Occipital lobe (tissue), 2 donors: ENCODE measurements around the gene SPECC1L. TPM values are rescaled to one million over a fixed set of nuclear protein-coding genes. Genes with fewer than 3 reads are reported as not detected.

ENCODE experiments used
- DNase-seq: peaks from one replicate; lab custom pipeline; 2025; lab: John Stamatoyannopoulos, UW
- total RNA-seq: library from RNA; depleted of rRNA; stranded (reverse); fragments of >200 nt; gene quantifications from one replicate; pipeline ENCODE4 v1.2.3, GENCODE V29; 2014

SPECC1L gene
- total RNA-seq, 1 donor from 2014 or later = 49.0 TPM

DNA sequence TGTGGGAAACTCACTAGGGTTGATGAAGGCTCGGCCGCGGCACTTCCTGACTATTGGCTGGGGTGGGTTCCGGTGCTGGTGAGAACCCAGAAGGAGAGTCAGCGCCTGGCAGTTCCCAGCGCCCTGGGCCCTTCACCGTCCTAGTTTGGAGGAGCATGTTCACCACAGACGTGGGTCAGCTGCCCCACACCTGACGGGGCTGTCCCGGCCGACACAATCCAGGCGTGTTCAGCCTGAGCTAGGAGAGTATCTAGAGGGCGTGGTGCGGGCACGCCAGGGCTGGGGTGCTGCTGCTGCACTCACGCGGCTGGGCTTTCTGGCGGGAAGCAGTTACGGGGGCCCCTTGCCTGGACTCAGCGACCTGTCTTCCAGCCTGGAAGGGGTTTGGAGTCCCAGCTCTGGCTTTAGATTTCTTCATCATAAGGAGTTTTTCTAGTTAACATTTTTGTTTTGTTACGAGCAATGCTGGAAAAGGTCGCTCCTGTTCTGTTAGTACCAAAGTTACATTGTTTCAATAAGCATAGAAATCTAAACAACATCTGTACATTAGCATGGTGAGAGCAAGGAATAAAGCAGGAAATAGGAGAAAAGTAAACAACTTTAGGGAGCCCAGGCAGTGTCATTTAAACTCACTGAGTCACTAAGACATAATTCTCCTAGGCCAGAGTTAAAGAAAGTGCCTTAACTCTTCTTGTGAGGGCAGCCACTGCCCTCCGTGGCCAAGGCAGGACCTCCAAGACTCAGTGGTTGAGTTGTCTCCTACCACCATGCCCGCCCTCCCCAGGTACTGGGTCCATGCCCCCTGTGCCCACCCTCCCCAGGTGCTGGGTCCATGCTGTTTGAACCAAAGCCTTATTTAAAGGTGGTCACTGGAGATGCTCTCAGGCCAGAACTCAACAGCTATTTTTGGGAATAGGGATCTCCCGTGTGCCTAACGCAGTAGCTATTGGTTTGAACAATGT, 144.6 kb downstream of the SPECC1L start:
- no peak for DNase-seq

- no peak for DNase-seq
These were observed 145.5 kb downstream of the SPECC1L start for GRCh38 chr22:24416095-24416494.

GRCh38 chr22:24416611-24417010, 146.0 kb downstream of the SPECC1L start:
- DNase-seq = no peak

GRCh38 chr22:24417200-24417599, 146.6 kb downstream of the SPECC1L start:
- no peak for DNase-seq

DNA sequence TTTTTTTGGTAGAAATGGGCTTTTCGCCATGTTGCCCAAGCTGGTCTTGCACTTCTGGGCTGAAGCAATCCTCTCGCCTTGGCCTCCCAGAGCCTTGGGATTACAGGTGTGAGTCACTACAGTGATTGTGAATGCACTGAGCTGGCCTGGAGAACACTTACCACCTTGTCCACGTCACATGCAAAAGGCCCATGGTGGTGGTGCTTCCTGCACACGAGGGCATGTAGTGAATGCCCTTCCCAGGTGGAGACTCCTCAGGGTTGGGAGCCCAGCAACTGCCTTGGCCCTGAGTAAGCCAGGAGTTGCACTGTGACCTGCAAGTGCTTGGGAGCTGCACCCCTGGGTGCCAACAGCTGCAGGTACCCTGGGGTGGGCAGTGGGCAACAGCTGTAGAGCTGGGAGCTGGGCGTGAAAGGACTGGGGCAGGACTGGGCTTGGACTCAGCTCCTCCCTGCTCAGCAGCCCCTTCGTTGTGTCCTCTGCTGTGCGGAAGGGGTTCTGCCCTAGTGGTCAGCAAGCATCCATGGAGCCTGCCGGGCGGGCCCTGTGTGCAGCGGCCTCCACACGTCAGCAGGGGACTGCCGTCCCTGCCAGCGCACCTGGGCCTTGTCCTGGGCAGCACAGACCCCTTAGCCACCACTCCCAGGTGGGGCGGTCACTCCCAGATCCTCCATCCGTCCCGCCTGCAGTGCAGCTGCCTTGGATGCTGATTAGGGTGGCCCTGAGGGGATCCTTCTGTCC, 147.4 kb downstream of the SPECC1L start:
- DNase-seq = no peak

DNA sequence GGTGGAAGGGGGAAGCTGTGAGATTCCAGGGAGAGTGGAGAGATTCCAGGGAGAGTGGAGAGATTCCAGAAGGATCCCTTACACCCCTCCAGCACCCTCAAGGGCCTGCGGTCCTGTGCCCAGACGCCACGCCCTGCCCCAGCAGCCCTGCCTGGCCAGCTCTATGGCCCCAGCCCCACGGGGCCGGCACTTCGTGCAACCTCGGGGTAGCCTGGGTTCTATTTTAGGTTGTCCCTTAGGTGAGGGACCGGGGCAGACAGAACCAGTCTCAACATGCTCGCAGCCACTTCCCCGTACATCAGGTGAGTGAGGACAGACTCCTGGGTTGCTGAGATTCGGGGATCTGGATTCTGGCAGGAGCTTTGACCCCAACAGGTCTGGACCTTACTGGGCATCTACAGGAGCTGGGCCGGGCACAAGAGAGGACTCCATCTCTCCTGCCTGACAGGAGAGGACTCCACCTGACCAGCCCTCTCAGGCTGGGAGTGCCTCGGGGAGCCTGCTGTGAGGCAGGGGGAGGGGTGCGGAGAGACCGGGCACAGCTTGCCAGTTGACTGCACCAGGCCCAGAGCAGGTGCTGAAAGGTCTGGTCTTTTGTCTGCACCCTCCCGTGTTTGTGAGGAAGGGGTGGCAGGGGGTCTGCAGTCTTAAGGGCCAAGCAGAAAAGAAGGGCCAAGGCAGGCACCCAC, 148.3 kb downstream of the SPECC1L start:
- DNase-seq = no peak

DNA sequence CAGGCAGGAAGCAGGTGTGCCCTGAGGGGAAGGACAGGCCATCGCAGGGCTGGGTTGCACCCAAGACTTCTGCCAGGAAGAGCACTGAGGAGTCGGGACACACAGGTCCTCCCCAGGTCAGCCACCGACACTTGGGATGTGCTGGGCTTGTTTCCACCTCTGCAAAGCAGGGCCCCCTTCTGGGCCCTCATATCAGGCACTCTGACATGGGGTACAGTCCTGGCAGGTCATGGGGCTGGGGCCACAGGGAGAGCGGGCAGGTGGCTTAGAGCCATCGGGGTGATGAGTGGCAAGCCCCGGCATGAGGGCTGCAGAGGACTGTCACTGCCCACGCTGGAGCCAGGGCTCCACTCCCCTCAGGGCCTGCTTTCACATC, 148.8 kb downstream of the SPECC1L start:
- DNase-seq = no peak

DNA sequence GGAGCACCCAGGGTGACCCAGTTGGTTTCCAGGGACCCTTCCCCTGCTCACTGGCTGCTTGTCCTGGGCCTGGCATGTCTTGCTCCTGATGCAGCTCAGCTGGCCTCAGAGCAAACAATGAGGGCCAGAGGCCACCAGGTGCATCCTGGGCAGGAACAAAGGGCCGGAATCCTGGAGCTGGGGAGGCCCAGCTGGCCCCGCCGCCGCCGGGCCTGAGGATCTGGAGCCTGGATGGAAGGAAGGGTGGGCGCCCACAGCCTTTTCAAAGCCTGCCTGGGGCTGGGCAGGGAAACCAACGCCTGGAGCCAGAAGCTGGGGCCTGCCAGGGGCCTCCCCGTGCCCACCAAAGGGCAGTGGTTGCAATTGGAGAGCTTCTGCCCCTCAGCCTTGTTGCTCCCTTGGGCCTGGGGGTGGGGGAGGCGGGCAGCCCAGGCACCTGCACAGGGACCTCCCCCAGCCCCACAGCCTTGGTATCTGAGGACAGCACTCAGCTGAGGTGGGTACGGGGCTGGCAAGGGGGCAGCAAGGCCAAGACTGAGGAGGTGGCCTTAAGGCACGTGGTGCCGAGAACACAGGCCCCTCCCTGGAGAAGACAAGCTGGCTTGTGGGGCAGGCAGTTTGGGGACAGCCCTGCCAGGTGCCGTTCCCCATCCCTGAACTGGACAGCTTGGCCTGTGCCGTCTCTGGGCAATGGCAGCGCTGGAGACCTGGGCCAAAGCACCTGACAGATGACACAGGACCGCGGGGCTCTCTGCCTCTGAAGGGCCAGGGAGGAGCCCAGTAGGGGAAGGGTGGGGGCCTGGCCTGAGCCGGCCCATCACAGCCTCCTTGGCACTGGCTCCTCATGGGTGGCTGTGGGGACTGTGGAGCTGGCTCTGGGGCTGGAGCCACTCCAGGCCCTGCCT, 149.7 kb downstream of the SPECC1L start:
- DNase-seq = no peak

GRCh38 chr22:24420977-24421343, 150.3 kb downstream of the SPECC1L start:
- DNase-seq = no peak

GRCh38 chr22:24421428-24421931, 150.8 kb downstream of the SPECC1L start:
- DNase-seq = no peak

- DNase-seq = no peak
These were observed 151.6 kb downstream of the SPECC1L start for GRCh38 chr22:24422102-24422665.

- no peak for DNase-seq
These were observed 152.9 kb downstream of the SPECC1L start for GRCh38 chr22:24423519-24424000.

DNA sequence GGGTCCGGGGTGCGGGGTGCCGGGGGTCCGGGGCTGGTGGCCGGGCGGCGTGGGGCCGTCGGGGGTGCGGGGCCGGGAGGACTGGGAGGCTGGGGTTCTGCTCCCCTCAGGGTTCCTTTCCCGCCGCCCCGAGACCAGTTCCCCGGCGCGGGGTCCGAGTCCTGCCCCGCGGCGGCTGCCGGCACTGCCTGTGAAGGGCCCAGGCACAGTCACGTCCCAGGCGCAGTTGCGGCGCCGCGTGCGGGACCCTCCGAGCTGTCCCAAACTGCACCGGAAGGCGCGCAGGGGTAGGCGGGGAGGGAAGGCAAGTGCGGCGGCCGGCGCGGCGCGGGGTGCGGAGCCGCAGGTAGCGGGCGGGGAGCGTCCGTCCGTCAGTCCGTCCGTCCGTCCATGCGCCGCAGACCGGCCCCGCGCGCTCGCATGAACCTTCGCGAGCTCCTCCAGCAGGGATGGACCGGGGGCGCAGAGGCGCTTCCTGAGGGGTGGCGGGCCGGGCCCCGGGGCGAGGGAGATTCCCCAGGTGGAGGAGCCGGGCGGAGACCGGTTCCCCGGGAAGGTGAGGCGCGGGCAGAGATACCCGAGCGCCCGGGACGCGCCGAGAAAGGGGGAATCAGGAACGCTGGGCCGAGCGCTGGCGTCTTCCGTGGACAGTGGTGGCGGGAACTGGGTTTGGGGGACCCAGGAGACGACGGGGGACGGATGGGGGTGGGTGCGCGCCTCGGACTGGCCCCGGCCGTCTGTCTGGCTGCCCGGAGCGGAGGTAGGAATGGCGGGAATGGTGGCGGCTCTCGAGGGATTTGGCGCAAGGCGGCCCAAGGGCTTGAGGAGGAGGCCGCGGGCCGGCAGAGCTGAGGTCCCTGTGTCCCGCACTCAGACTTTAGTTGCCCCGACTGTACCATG, 153.6 kb downstream of the SPECC1L start:
- no peak for DNase-seq

DNA sequence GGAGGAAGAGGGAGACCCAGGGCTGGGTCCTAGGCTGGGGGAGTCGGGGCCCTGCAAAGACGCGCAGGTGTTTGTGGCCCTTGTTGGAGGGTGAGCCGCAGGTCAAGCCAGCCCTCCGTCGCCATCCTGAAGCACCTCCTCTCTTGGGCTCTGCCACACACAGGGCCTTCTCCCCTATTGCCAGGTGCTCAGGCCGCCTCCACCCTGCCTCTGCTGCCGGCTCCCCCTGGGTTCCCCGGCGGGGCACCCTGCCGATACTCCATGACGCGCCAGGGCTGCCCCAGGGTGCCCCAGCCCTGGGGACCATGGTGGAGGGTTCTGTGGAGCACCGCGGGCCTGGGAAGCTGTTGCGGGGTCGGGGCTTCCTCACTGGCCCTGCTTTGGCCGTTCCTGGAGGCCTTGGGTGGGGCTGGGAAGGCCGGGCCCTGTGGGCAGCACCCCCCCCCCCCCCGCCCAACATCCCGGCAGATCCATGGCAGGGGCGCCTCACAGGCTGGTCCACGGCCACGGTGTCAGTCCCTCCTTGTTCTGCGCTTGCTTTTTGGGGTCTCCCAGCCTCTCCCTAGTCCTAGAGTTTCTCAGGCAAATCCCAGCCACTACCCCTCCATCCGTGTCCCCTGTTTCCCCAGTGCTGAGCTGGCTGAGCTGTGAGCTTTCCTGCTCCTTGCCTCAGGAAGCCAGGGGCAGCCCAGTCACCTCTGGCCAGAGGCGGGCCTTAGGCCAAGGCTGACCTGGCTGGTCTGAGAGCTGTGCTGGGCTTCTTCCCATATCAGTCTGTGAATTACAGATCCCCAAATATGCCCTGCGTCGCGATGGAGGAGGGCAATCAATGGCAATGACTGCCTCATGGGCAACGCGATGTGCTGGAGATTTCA, 154.5 kb downstream of the SPECC1L start:
- DNase-seq = no peak

DNA sequence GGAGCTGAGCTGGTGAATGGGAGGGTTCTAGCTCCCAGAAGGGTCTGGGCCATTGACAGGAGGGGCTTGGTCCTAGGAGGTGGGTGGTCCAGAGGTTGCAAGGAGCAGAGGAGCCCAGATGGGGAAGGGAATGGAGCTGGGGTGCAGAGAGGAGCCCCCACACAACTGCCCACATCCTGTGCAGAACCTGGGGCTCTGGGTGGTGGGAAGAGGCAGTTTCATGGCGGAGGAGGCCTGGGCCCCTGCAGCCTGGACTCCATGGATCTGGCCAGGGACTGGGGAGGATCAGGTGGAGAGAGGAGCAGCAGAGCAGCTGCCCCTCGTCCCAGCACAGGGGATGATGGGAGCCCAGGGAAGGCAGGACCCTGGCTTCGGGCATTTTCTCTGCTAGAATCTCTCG, 155.8 kb downstream of the SPECC1L start:
- DNase-seq = no peak

- DNase-seq = no peak
These were observed 156.3 kb downstream of the SPECC1L start for GRCh38 chr22:24426851-24427499.

GRCh38 chr22:24427500-24428164, 157.0 kb downstream of the SPECC1L start, which contains the start of gene ADORA2A:
TSS of gene ADORA2A (plus strand) at chr22:24427599. CDS start at chr22:24433405, 5,806 bp downstream.
- no peak for DNase-seq
